ENCODE data around the gene TFPI2.

TFPI2 gene

GRCh38 chr7:93851536-93851935 is 39.0 kb downstream of the TFPI2 start:
- DNase-seq, result no peak

DNA sequence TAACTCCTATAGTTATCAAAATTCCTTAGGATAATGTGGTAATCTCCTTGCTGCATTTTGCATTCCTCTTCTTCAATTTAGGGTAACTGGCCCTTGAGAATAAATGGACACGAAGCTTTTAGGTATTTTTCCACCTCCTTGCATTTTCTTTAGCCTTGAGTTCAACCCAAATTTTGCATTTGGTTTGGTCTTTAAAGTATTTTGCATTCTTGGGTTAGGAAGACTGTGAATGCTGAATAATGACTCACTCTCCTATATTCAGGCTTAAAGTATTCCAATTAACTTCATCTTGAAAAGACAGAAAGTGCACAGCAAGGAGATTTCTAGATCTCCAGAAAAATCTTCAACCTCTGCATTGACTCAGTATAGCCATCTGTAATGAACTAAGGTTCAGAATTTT is 47.3 kb downstream of the TFPI2 start:
- no peak for DNase-seq

GRCh38 chr7:93838966-93839365 is 51.6 kb downstream of the TFPI2 start:
- DNase-seq, result no peak

GRCh38 chr7:93837245-93837644 is 53.3 kb downstream of the TFPI2 start:
- DNase-seq, result no peak

- no peak for DNase-seq
These were observed 54.4 kb downstream of the TFPI2 start for GRCh38 chr7:93836116-93836515.

- no peak for DNase-seq
These were observed 54.9 kb downstream of the TFPI2 start for GRCh38 chr7:93835702-93836101.
